NCI-H345 treated with DMSO at 0.1 percent for 48 hours (cell line): ENCODE measurements around the gene TCF7L1.
A peak's percentile ranks its signal among the peaks of the same experiment; 100 is the strongest.

Experiments used
- DNase-seq: peaks from one replicate; lab custom pipeline; 2025; ENCODE audit not compliant: unreplicated experiment; lab: John Stamatoyannopoulos, UW

TCF7L1 gene

GRCh38 chr2:85247610-85248009 is 114.4 kb downstream of the TCF7L1 start:
- no peak for DNase-seq

GRCh38 chr2:85248773-85249509 is 115.7 kb downstream of the TCF7L1 start:
- no peak for DNase-seq

GRCh38 chr2:85250045-85250444 is 116.9 kb downstream of the TCF7L1 start:
- no peak for DNase-seq

GRCh38 chr2:85251070-85251616 is 118.0 kb downstream of the TCF7L1 start:
- no peak for DNase-seq

GRCh38 chr2:85253890-85254289 is 120.7 kb downstream of the TCF7L1 start:
- no peak for DNase-seq

- no peak for DNase-seq
Observed at GRCh38 chr2:85254540-85255300, 121.5 kb downstream of the TCF7L1 start.

- DNase-seq = peak; percentile 55
Observed at GRCh38 chr2:85255456-85255812, 122.2 kb downstream of the TCF7L1 start.

GRCh38 chr2:85255813-85256594 is 122.8 kb downstream of the TCF7L1 start:
- DNase-seq = no peak

- DNase-seq = no peak
Observed at GRCh38 chr2:85257359-85257969, 124.3 kb downstream of the TCF7L1 start.

GRCh38 chr2:85257970-85258605 is 124.9 kb downstream of the TCF7L1 start:
- DNase-seq = no peak

GRCh38 chr2:85259101-85259590 is 126.0 kb downstream of the TCF7L1 start:
- DNase-seq = no peak

GRCh38 chr2:85259879-85260278 is 126.7 kb downstream of the TCF7L1 start:
- no peak for DNase-seq

- no peak for DNase-seq
Observed at GRCh38 chr2:85263591-85263990, 130.4 kb downstream of the TCF7L1 start.

- no peak for DNase-seq
Observed at GRCh38 chr2:85264471-85264870, 131.3 kb downstream of the TCF7L1 start.

GRCh38 chr2:85265304-85265703 is 132.1 kb downstream of the TCF7L1 start:
- DNase-seq = no peak

GRCh38 chr2:85266146-85267041 is 133.2 kb downstream of the TCF7L1 start:
- no peak for DNase-seq

GRCh38 chr2:85269959-85270358 is 136.8 kb downstream of the TCF7L1 start:
- DNase-seq = peak; percentile 29

GRCh38 chr2:85272357-85272756 is 139.2 kb downstream of the TCF7L1 start:
- DNase-seq = no peak
